ENCODE measurements around the gene MGST2.

- no peak for TF ChIP-seq CTCF (IDR thresholded peaks at IDR 0.05)
- no peak for TF ChIP-seq POLR2A (IDR thresholded peaks at IDR 0.05)
Measured at GRCh38 chr4:139643042-139643895, 22.4 kb upstream of the MGST2 start.

Data from right lobe of liver (tissue), 4 donors.